SU-DHL-6 (cell line): ENCODE data around the gene CFHR5.

Experiments used
- EZH2phosphoT487 ChIP-seq: fragments of 200-600 bp; sonication (generic), shearing (Covaris generic); conservative IDR thresholded peaks from 2 replicates; pipeline ENCODE4 v1.6.1; 2018; ENCODE audit warnings: mild to moderate bottlenecking, antibody characterized with exemption, low read length, moderate library complexity, mixed read lengths
- TF ChIP-seq, protein P1 (sequence below): fragments of 200-600 bp; sonication (generic); IDR thresholded peaks from one replicate; pipeline ENCODE4 v1.5.1; 2017; ENCODE audit warnings: antibody characterized with exemption, mild to moderate bottlenecking, low read length, moderate library complexity; ENCODE audit not compliant: insufficient read depth, poor library complexity, severe bottlenecking

- TF ChIP-seq, protein P1, sequence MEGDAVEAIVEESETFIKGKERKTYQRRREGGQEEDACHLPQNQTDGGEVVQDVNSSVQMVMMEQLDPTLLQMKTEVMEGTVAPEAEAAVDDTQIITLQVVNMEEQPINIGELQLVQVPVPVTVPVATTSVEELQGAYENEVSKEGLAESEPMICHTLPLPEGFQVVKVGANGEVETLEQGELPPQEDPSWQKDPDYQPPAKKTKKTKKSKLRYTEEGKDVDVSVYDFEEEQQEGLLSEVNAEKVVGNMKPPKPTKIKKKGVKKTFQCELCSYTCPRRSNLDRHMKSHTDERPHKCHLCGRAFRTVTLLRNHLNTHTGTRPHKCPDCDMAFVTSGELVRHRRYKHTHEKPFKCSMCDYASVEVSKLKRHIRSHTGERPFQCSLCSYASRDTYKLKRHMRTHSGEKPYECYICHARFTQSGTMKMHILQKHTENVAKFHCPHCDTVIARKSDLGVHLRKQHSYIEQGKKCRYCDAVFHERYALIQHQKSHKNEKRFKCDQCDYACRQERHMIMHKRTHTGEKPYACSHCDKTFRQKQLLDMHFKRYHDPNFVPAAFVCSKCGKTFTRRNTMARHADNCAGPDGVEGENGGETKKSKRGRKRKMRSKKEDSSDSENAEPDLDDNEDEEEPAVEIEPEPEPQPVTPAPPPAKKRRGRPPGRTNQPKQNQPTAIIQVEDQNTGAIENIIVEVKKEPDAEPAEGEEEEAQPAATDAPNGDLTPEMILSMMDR = no peak
- no peak for TF ChIP-seq EZH2phosphoT487
These were observed 20.1 kb downstream of the CFHR5 start for GRCh38 chr1:196997423-196997822.
